Heart left ventricle (tissue), 13 donors: ENCODE measurements around the gene SLC6A7.

Experiments used
- POLR2A ChIP-seq, 2 donors: fragments of 450-650 bp; IDR thresholded peaks; one replicate each; pipeline ENCODE4 v1.6.1; 2017; ENCODE audit warnings: antibody characterized with exemption in 2 of 2, mild to moderate bottlenecking in 2 of 2, moderate library complexity in 2 of 2
- TF ChIP-seq, protein P1 (sequence below), 12 donors: fragments of 200-600 bp; sonication (generic) in 4 of 12; IDR thresholded peaks; one replicate each; pipeline versions ENCODE4 v1.5.0 to v1.8.0; 2018 to 2022; ENCODE audit warnings: antibody characterized with exemption in 12 of 12, mild to moderate bottlenecking in 5 of 12
- donor health status: ischemic (EF 13 %, LVEDD 7.1; RV severe dilation, severe dysfunction).
- donor health status: DM: no; HTN: yes; CAD: no.
- donor health status: DM: no; HTN: no; CAD: no.
- donor health status: ischemic (EF 25% LVEDD 6.9; RV normal size, moderate dysfunction).
- donor health status: ischemic (EF 25% LVEDD 5.7; RV mildly dilated, moderate dysfunction).
- donor health status: ischemic (EF 35%, LVEDD 5.7; RV mildly dilated, moderate dysfunction).
- donor health status: nonischemic (EF 11% LVEDD 7.7; RV severe dilation, severe dysfunction).
- donor health status: DM: yes; HTN: yes; CAD: no.
- donor health status: PGD.
- donor health status: ischemic (EF 29% LVEDD 5.4; RV normal size, mild dysfunction).
- donor health status: nonischemic (EF 23%, LVEDD 6.1; RV moderate dilation, normal function).

DNA sequence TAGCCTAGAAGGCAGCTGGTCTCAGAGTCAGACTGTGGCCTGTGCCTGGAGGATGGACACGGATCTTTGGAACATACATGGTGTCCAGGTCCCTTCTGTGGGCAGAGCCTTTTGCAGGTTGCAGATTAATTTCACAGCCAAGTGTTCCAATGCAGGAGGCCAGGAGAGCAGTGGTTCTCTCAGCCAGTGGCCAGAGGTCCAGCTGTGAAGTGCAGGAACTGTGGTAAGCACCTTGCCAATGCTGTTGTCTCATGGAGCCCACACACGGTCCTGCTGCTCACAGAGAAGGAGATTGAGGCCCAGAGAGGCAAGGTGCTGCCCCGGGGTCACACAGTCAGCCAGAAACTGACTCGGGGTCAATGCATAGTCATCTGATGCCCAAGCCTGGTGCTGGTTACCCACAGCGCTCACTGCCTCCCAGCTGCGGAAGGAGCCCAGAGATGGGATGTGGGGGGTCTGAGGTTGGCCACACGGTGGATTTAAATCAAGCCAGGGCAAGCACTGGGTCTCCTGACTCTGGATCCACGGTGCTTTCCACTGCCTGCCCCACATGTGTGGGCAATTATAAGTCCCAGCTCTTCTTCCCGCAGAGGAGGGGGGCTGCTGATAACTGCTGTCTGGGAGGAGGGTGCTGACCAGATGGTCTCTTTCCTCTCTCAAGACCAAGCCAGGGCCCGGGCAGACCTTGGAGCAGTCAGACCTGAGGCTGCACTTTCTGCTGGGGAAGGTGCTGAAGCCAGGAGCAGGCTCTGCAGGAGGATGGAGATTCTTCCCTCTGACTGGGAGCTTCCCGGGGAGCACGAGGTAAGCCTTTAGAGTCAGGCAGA is 37.0 kb upstream of the SLC6A7 start:
- TF ChIP-seq, protein P1, sequence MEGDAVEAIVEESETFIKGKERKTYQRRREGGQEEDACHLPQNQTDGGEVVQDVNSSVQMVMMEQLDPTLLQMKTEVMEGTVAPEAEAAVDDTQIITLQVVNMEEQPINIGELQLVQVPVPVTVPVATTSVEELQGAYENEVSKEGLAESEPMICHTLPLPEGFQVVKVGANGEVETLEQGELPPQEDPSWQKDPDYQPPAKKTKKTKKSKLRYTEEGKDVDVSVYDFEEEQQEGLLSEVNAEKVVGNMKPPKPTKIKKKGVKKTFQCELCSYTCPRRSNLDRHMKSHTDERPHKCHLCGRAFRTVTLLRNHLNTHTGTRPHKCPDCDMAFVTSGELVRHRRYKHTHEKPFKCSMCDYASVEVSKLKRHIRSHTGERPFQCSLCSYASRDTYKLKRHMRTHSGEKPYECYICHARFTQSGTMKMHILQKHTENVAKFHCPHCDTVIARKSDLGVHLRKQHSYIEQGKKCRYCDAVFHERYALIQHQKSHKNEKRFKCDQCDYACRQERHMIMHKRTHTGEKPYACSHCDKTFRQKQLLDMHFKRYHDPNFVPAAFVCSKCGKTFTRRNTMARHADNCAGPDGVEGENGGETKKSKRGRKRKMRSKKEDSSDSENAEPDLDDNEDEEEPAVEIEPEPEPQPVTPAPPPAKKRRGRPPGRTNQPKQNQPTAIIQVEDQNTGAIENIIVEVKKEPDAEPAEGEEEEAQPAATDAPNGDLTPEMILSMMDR (IDR thresholded peaks at IDR 0.05) = no peak
- no peak for TF ChIP-seq POLR2A (IDR thresholded peaks at IDR 0.05)
